ENCODE results near the gene FXN.

The FXN gene

DNA sequence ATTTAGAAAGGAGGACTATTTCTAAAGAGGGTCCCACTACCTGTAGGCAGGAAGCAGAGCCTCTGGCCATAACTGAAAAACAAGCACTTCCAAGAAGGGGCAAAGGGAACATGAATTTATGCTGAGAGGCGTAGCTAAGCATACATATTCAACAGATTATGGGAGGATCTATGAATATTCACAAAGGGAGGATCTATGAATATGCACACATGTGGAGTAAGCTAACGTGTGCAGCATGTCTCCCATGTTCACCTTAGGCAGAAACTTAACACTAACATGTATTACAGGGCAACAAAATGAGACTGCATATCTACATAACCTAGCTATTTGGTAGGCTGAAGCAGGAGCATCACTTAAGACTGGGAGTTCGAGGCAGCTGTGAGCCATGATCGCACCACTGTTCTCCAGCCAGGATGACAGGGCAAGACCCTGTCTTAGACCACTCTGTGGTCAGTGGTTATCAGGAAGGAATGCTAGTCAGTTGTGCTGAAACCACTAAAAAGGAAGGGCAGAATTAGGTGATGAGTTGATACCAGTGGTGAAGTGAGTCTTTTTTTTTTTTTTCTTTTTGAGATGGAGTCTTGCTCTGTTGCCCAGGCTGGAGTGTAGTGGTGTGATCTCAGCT lies 20.8 kb downstream of the FXN start:
- H3K27ac ChIP-seq = no peak overlapping the region
- TF ChIP-seq, protein P1, sequence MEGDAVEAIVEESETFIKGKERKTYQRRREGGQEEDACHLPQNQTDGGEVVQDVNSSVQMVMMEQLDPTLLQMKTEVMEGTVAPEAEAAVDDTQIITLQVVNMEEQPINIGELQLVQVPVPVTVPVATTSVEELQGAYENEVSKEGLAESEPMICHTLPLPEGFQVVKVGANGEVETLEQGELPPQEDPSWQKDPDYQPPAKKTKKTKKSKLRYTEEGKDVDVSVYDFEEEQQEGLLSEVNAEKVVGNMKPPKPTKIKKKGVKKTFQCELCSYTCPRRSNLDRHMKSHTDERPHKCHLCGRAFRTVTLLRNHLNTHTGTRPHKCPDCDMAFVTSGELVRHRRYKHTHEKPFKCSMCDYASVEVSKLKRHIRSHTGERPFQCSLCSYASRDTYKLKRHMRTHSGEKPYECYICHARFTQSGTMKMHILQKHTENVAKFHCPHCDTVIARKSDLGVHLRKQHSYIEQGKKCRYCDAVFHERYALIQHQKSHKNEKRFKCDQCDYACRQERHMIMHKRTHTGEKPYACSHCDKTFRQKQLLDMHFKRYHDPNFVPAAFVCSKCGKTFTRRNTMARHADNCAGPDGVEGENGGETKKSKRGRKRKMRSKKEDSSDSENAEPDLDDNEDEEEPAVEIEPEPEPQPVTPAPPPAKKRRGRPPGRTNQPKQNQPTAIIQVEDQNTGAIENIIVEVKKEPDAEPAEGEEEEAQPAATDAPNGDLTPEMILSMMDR (IDR thresholded peaks at IDR 0.05) = no peak
- TF ChIP-seq ZFX (IDR thresholded peaks at IDR 0.05; ENCODE audit: borderline replicate concordance) = no peak

DNA sequence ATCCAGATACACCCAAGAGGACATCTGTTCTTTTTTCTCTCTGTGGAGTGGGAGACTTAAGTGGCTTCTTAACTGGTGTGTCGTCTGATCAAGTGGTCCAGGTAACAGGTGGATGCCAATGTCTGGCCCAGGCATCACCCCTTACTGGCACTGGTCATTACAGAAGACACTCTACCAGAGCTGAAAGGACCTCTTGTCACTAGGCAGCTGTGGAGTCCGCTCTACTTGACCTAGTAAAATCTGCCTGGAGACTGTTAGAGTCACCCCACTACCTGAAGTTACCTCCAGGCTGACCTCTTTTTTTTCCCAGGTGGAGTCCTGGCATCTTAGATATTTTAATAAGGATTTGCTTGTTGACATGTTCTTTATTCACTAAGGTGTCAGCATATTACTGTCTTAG lies 22.5 kb downstream of the FXN start:
- H3K27ac ChIP-seq = no peak overlapping the region
- TF ChIP-seq ZFX (IDR thresholded peaks at IDR 0.05; ENCODE audit: borderline replicate concordance) = no peak
- TF ChIP-seq, protein P1 (IDR thresholded peaks at IDR 0.05) = no peak

DNA sequence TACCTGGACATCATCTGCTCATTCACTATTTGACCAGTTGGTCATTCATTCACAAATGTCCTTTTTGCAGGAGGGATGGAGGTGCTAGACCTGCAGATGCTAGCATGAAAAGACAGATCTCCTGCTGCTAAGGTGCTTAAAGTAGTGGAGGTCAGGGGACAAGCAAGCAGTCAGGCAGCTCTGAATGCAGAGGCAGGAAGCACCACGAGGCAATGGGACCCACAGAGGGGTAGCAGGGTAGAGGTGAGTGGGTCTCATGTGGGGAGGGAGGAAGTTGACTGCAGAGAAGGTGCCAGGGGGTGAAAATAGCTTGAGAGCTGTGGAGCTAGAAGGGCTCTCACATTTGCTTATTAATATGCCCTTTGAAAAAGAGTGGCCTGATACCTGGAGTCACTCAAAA lies 25.2 kb downstream of the FXN start:
- no peak for TF ChIP-seq ZFX (IDR thresholded peaks at IDR 0.05; ENCODE audit: borderline replicate concordance)
- TF ChIP-seq, protein P1 (IDR thresholded peaks at IDR 0.05) = no peak
- no peak overlapping the region for H3K27ac ChIP-seq

DNA sequence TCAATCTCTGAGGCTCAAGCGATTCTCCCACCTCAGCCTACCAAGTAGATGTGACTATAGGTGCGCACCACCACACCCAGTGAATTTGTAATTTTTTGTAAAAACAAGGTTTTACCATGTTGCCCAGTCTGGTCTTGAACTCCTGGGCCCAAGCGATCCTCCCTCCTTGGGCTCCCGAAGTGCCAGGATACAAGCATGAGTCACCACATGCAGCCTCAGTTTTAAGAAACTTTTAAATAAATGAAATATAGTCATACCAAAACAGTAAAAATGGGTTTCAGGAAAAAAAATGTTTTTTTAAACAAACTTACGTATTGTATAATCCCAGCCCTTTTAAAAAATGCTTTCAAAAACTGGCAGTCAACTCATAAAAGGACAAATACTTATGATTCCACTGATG lies 26.6 kb downstream of the FXN start:
- TF ChIP-seq, protein P1 (IDR thresholded peaks at IDR 0.05) = no peak
- H3K27ac ChIP-seq = no peak overlapping the region

DNA sequence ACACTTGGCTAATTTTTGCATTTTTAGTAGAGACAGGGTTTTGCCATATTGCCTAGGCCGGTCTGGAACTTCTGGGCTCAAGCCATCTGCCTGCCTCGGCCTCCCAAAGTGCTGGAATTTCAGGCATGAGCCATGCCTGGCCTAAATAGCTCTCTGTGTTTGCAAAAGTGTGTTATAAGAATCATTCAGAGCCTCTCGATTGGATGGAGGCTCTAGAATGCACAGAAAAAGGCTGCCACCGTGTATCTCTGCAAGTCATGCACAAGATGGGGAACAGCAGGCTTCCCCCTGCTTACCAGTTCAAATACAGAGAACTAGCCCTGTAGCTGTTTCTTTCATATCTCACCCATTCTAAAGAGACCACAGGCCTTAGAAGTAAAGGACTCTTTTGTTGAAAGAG lies 28.3 kb downstream of the FXN start:
- TF ChIP-seq, protein P1 (IDR thresholded peaks at IDR 0.05) = no peak
- TF ChIP-seq ZFX (IDR thresholded peaks at IDR 0.05; ENCODE audit: borderline replicate concordance) = no peak

DNA sequence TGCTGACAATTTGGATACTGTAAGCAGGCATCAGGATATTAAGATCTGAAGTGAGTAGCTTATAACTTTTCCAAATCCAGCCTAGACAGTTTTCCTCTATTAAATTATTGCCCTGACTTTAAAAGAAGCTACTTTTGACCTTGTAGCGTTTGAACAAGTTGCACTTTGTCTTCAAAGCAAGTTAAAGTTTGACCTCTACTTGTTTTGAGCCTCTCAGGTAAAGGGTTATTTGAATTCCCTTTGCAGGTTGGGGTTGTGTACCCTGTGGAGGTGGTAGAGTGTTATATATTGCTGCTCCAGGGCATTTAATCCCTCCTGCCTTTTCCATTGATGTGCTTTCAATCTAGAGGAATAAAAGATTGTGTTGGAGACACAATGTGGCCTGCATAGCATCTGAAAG lies 30.1 kb downstream of the FXN start:
- H3K27ac ChIP-seq = no peak overlapping the region
- TF ChIP-seq, protein P1 (IDR thresholded peaks at IDR 0.05) = no peak
- no peak for TF ChIP-seq ZFX (IDR thresholded peaks at IDR 0.05; ENCODE audit: borderline replicate concordance)

More for the DNA sequence above, 28.3 kb downstream of the FXN start:
- no peak overlapping the region for H3K27ac ChIP-seq

DNA sequence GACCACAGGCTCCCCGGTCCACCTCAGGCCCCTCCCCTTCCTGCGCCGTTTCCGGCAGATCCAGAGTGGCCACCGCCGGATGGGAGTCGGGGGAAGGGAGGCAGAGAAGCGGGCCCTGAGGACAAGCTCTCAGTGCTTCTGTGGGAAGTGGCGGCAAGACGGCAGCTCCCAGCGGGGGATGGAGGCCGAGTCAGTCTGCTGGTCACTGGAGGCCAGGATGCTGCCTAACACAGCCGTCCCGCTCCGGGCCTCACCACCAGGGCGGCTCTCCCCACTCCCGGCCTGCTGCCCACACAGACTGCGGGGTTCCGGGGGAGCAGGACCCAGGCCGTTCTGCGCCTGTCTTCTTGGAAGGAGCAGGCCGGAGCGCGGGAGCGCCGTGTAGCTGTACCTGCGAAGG lies 31.4 kb downstream of the FXN start:
- H3K27ac ChIP-seq = no peak overlapping the region
- no peak for TF ChIP-seq ZFX (IDR thresholded peaks at IDR 0.05; ENCODE audit: borderline replicate concordance)
- TF ChIP-seq, protein P1 (IDR thresholded peaks at IDR 0.05) = no peak
